HG02571 (cell line): ENCODE measurements around the gene CACNA1A.

Source experiments
- ATAC-seq: cut with Tn5 transposase; IDR thresholded peaks from one replicate; pipeline ENCODE4 v1.9.1; 2021; ENCODE audit warnings: mild to moderate bottlenecking, moderate library complexity; ENCODE audit not compliant: unreplicated experiment

Gene CACNA1A

GRCh38 chr19:13238891-13239534, 267.3 kb downstream of the CACNA1A start:
- ATAC-seq: no peak

DNA sequence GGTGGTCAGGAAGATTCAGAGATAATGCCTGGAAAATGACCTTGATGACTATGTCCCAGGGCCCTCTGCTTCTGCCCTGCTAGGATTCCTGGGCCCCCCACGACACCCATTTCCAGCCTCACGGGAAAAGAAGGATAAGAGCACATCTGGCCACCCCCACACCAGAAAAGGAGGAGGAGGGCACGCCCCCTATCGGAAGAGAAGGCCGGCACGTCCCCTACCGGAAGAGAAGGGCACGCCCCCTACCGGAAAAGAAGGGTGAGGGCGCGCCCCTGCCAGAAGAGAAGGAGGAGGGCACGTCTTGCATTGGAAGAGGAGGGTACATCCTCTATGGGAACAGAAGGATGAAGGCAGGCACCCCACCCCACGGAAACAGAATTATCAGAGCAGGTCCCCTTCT, 271.8 kb downstream of the CACNA1A start:
- no peak for ATAC-seq

DNA sequence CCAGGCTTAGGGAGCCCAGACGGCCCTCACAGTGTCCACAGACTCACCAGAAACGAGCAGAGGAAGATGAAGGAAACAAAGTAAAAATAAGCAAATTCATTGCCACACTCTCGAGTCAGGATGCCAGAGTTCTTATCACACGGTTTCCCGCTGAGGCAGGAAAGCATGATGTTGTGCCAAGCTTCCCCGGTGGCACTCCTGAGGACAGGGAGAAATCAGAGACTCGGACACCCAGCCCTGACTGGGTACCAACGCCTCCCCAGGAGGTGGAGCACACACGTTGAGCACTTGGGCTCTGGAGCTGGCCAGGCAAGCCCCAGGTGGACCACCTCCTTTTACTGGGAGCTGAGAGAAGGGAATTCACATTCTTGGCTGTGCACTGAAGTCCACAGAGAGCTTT, 274.6 kb downstream of the CACNA1A start:
- no peak for ATAC-seq

GRCh38 chr19:13229246-13229645, 277.0 kb downstream of the CACNA1A start:
- ATAC-seq: no peak

GRCh38 chr19:13228561-13228960, 277.7 kb downstream of the CACNA1A start:
- ATAC-seq: no peak

DNA sequence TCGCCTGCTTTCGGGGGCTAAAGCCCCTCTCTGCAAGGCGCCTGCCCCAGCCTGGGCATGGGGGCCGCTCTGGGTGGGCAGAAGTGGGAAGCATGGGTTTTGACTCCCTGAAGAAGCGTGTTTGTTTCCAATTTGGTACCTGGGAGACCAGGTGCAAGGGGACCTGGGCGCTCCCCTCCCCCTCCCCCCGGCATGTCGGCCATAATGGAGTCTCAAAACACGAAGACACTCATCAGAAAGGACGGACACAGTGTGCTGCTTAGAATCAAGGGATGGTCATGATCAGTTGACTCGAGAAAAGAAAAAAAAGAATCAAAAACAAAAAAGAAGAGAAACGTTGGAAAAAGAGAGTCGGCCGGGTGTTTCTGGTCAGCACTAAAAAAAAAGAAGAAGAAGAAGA, 279.3 kb downstream of the CACNA1A start:
- no peak for ATAC-seq

GRCh38 chr19:13225973-13226865, 280.1 kb downstream of the CACNA1A start:
- no peak for ATAC-seq

- no peak for ATAC-seq
These were observed 281.2 kb downstream of the CACNA1A start for GRCh38 chr19:13225085-13225484.

- no peak for ATAC-seq
These were observed 285.4 kb downstream of the CACNA1A start for GRCh38 chr19:13220847-13221246.

- ATAC-seq: no peak
These were observed 290.5 kb downstream of the CACNA1A start for GRCh38 chr19:13215572-13216380.

DNA sequence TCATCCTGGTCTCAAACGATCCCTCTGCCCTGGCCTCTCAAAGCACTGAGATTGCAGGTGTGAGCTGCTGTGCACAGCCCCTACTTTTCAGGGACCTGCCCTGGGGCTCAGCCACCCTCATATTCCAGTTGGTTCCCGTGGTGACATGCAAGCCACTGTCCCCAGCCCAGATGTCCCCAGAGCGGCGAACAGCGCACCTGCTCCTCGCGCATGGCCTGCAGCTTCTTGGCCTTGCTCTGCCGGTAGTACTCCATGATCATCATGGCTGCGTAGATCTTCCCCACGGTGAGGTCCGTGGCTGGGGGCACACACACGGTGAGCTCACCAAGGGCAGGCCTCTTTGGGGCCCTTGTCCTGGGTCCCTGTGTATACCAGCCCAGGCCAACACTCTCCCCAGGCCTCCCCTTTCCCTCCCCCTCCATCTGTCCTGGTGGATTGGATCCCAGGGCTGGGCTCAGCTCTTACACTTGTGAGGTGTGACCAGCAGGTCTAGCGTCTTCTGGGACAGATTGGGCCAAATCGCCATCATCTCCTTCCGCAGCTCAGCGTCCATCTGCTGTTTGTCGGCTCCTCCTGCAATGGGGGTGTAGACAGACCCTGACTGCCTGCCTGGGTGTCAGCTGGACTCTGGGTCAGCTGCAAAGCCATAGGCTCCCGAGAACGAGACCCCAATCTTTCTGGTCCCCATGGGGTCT, 292.1 kb downstream of the CACNA1A start:
- no peak for ATAC-seq

- no peak for ATAC-seq
These were observed 293.4 kb downstream of the CACNA1A start for GRCh38 chr19:13212759-13213330.

- ATAC-seq: no peak
These were observed 294.6 kb downstream of the CACNA1A start for GRCh38 chr19:13211426-13212308.

DNA sequence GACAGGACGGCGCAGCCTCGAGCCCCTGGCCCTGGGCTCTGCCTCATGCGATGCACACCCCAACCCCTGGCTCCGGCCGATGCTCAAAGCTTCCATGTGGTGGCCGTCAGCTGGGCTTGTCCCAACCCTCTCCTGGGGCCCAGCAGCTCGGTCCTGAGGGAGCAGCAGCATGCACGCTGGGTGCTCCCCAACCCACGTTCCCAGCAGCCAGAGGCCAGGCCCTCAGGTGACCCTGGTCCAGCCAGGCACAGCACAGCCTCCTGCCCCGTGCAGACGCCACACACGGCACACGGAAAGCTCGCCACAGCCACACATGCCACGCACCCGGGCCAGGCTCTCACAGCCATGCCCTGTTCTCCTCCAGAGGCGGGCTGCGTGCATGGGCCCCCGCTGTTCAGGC, 295.3 kb downstream of the CACNA1A start:
- no peak for ATAC-seq

DNA sequence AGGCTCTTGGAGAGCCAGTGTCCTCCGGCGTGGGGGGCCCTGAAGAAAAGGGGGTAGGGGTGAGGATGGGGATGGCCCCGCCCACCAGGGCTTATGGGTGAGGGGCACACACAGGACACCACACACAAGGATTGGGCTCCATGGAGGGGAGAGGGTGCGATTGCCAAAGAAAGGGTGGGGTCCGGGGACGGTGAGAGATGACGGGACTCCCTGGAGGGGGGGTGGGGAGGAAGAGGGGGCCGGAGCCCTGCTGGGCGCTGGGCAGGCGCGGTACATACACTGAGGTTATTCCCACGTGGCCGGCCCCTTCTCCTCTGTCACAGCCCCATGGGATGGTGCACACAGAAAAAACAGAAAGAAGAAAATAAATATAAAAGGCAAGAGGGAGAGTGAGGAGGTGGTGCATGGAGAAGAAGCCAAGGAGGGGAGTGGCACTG, 295.9 kb downstream of the CACNA1A start:
- no peak for ATAC-seq

- no peak for ATAC-seq
These were observed 296.6 kb downstream of the CACNA1A start for GRCh38 chr19:13209484-13210338.

- no peak for ATAC-seq
These were observed 297.4 kb downstream of the CACNA1A start for GRCh38 chr19:13208672-13209483.
